Fibroblast of mammary gland (primary cell): ENCODE data around the gene SORCS3.
A peak's percentile ranks its signal among the peaks of the same experiment; 100 is the strongest.

ENCODE experiments used
- DNase-seq: peaks from one replicate; pipeline ENCODE4 v3.0.0-alpha.2; 2010; ENCODE audit warnings: low read depth
- H3K4me3 ChIP-seq: 2 replicates; pipeline ENCODE4 v1.5.1; 2011; ENCODE audit warnings: low read depth, mild to moderate bottlenecking, low read length, moderate library complexity; ENCODE audit not compliant: control insufficient read depth
- TF ChIP-seq, protein P1 (sequence below): conservative IDR thresholded peaks from 2 replicates; pipeline ENCODE4 v1.5.1; 2011; ENCODE audit warnings: low read depth, low read length, inconsistent platforms; ENCODE audit not compliant: control insufficient read depth, insufficient read depth

Gene SORCS3

DNA sequence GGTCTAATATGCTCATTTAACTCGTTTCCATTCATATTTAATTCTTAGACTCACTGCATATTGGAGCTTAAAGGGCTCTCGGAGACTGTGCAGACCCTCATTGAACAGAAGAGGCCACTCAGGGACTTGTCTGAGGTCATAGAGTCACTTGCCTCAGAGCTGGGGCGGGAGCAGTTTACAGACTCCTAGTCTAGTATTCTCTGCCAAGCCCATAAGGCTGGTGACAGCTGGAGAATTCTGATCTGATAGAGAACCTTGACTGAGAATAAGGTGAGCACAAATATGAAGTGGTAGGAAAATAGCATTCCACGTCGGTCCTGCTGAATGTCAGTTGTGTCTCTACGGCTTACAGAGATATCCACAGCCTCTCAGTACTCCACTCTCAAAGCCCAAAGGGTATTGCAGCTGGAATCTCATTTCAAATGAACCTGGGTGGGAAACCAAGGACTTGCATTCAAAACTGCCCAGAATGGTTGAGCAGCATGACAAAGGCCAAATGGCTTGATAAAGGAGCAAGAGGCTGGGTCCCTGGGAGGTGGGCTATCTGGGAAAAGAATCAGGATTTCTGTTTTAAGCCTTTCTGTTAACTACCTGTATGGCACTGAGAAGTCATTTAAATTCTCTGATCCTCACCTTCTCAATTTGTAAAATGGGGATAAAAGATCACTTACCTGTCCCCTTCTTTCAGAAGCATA lies 283.2 kb downstream of the SORCS3 start:
- DNase-seq = no peak
- H3K4me3 ChIP-seq = no peak overlapping the region

DNA sequence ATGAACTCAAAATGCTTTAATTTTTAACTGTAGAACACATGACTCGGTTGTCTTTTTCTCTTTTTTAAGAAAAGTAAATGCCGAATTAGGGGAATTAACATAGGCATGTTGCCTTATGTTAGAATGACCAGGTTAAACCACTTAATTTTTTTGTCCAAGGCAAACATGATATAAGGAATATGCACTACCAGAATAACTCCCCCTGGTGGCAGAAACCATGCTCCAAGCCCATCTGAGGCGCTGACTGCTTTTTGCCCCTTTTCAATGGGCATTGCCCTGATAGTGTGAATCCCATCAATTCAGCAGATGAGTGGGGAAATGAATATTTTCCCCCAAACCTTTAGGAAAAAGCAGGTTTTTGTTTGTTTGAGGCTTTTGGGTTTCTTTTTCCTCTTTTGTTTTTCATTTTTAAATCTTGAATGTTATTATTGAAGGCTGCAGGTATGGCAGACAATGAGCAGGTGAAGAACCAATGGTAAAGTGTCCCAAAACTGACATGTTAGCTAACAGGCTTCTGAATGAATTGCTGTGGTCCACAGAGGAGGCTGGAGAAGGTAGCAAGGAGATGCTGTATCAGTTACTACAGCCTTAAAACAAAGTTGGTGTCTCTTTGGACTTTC lies 284.3 kb downstream of the SORCS3 start:
- TF ChIP-seq, protein P1, sequence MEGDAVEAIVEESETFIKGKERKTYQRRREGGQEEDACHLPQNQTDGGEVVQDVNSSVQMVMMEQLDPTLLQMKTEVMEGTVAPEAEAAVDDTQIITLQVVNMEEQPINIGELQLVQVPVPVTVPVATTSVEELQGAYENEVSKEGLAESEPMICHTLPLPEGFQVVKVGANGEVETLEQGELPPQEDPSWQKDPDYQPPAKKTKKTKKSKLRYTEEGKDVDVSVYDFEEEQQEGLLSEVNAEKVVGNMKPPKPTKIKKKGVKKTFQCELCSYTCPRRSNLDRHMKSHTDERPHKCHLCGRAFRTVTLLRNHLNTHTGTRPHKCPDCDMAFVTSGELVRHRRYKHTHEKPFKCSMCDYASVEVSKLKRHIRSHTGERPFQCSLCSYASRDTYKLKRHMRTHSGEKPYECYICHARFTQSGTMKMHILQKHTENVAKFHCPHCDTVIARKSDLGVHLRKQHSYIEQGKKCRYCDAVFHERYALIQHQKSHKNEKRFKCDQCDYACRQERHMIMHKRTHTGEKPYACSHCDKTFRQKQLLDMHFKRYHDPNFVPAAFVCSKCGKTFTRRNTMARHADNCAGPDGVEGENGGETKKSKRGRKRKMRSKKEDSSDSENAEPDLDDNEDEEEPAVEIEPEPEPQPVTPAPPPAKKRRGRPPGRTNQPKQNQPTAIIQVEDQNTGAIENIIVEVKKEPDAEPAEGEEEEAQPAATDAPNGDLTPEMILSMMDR = peak; percentile 50
- peak; percentile 45 for DNase-seq
- no peak overlapping the region for H3K4me3 ChIP-seq

More for the DNA sequence above, 283.2 kb downstream of the SORCS3 start:
- TF ChIP-seq, protein P1 = no peak

DNA sequence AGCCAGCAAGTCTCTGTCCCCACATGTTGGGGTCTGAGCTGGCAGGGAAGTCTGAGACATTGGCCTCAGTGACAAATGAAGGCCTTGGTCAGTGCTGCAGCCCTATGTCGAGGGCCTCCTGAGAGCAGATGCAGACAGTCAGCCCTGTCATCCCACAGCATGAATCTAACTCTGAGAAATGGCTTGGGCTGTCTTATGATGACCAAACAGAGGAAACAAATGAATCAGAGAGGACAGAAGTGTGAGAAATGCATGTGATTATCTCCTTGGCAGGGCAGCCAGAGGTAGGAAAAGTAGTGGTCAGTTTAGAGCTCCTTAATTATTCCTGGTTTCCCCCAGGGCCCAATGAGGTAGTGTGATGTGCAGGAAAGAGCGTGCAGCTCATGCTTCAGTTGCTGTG lies 287.6 kb downstream of the SORCS3 start:
- no peak overlapping the region for H3K4me3 ChIP-seq
- DNase-seq = no peak
- TF ChIP-seq, protein P1 = no peak

DNA sequence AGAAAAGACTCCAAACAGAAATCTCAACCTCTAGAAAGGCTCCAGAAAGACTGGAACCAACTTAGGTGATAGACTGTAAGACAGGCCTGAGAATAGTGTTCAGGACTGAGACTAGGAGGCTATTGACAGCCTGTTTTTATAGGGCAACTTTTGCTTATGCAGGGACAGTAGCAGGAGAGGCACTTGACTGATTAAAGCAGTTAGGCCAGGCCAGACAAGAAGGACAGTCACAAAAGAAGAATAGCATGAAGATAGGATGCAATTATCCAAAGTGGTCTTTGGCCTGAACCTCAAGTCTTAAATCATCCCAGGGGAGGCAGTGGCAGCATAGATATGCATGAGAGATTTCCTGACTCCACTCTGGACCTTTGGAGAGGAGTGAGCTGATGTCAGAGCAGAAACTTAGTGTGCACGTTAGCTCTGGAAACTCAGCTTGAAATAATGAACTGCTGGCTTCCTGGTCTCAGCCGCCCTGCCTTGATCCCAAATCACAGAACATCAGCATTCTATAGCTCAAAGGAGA lies 290.6 kb downstream of the SORCS3 start:
- no peak for DNase-seq
- TF ChIP-seq, protein P1 = no peak
- H3K4me3 ChIP-seq = no peak overlapping the region

DNA sequence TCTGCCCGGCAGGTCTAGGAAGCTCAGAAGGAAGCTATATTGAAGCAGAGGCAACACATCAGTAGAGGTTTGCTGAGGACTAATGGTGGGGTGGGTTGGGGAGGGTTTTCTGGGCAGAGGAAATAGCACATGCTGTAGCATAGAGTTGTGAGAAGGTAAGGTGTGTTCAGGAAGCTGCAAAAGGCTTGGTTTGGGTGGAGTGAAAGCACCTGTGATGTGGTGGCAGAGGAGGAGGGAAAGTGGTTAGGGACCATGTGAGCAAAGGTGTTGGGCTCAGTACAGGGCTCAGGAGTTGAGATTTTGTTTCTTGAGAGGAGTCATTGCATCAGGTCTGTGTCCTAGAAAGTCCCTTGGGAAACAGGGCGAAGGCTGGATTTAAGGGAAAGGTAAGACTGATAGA lies 294.6 kb downstream of the SORCS3 start:
- no peak for DNase-seq
- H3K4me3 ChIP-seq = no peak overlapping the region
- TF ChIP-seq, protein P1 = no peak

DNA sequence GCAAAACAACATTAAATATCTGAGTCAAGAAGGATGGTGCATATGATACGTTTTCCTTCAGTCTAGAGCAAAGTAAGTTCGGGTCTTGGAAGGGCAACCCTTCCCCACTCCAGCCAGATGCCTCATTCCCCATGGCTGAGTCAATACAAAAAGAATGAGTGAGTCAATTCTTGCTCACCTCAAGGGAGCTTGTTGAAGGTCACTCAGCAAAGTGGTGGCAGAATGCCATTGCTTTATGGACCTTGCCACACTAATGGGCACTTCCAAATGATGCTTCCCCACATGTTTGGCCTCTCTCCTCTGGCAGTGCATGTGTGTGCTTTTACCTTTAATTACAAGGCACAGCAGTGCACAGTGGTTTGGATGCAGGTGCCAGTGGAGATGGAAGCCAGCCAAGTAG lies 296.5 kb downstream of the SORCS3 start:
- TF ChIP-seq, protein P1 = no peak
- peak; percentile 74 for DNase-seq
- no peak overlapping the region for H3K4me3 ChIP-seq
